Measurements from ENCODE around the gene FFAR4. TPM values are rescaled to one million over a fixed set of nuclear protein-coding genes. Genes with fewer than 3 reads are reported as not detected.
A peak's percentile ranks its signal among the peaks of the same experiment; 100 is the strongest.

The FFAR4 gene
- total and polyA plus RNA-seq, 2 of the 4 experiments (the other 2 are of a cell fraction): not detected

DNA sequence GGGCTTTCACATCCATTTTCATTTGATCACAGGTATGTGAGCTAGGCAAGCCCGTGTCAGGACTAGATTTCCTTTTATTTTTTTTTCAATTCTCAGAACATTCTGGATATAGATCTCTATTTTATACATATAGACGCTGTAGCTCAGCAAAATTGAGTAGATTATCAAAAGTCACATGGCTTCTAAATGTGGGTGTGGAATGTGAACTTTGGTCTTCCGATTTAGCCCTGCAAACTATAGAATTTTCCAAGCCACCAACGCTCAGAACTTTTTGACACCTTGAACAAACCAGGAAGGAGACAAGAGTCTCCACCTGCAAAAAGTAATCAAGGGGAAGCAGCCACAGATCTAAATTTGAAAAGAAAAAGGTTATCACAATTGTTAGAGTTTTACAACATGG, 15.9 kb upstream of the FFAR4 start:
- Histone ChIP-seq H3K9me1 (ENCODE audit: insufficient read depth, low read length) (peaks cover 6% of the 10 kb centered on the region; the same call in 1 of the 2 replicates), H2BK120ac (ENCODE audit: low read depth, low read length) (no peak overlapping the region), H3K4me1 (ENCODE audit: control insufficient read depth, insufficient read depth, low read length) (peaks cover 6% of the 10 kb centered on the region), H3K18ac (ENCODE audit: low read depth, low read length) (no peak overlapping the region), H2BK5ac (ENCODE audit: low read depth, low read length, poor library complexity, severe bottlenecking) (no peak overlapping the region), H4K91ac (ENCODE audit: insufficient read depth, low read depth, low read length) (no peak overlapping the region), H3K9me3 (ENCODE audit: control insufficient read depth, insufficient read depth, low read length) (no peaks in the 10 kb centered on the region), H4K20me1 (ENCODE audit: insufficient read depth, low read length) (no peaks in the 10 kb centered on the region), H3K36me3 (ENCODE audit: control insufficient read depth, insufficient read depth, low read length) (no peaks in the 10 kb centered on the region), H4K8ac (ENCODE audit: low read depth in 2 of 2, low read length in 2 of 2) (no peak overlapping the region), H3K23ac (ENCODE audit: low read depth, low read length) (no peak overlapping the region), H3K4me3 (ENCODE audit: insufficient read depth, low read depth, low read length) (no peak overlapping the region), H3K4me2 (ENCODE audit: low read depth, low read length) (no peak overlapping the region), H2BK15ac (ENCODE audit: low read depth, low read length) (no peak overlapping the region), H4K5ac (ENCODE audit: low read depth, low read length) (no peak overlapping the region), H3K9ac (ENCODE audit: low read depth, low read length) (no peak overlapping the region), H2AFZ (replicated peaks; ENCODE audit: low read length, poor library complexity) (no peak overlapping the region), H2AK5ac (ENCODE audit: low read depth, low read length) (peak overlapping the region; percentile 4; the same call in 1 of the 2 replicates), H3K56ac (ENCODE audit: extremely low read depth, insufficient read depth, low read length) (no peak overlapping the region), H3K27ac (ENCODE audit: insufficient read depth, low read length) (no peak overlapping the region), H3K27me3 (ENCODE audit: control insufficient read depth, insufficient read depth, low read length) (no peaks in the 10 kb centered on the region), H3K14ac (replicated peaks; ENCODE audit: low read depth, low read length) (no peak overlapping the region), H2BK20ac (ENCODE audit: low read depth, low read length) (no peak overlapping the region), H3K79me1 (ENCODE audit: low read depth in 1 of 2, low read length in 2 of 2) (no peaks in the 10 kb centered on the region), H2AK9ac (replicated peaks; ENCODE audit: low read depth, low read length, poor library complexity) (no peak overlapping the region), H3K4ac (ENCODE audit: low read depth, low read length) (no peak overlapping the region)
- no TSS peak for BruUV-seq (replicated peaks)
- TF ChIP-seq RAD21 (IDR thresholded peaks at IDR 0.05; ENCODE audit: low read length): no peak
- no peak for TF ChIP-seq FOS (IDR thresholded peaks at IDR 0.05; ENCODE audit: low read depth, low read length)
- TF ChIP-seq CHD1 (IDR thresholded peaks at IDR 0.05; ENCODE audit: low read depth, low read length): no peak
- TF ChIP-seq NFE2L2 (IDR thresholded peaks at IDR 0.05; ENCODE audit: low read depth, low read length): no peak
- no peak for TF ChIP-seq MAZ (IDR thresholded peaks at IDR 0.05; ENCODE audit: borderline replicate concordance, low read depth, low read length)
- no peak for TF ChIP-seq BHLHE40 (IDR thresholded peaks at IDR 0.05; ENCODE audit: low read depth, low read length)
- TF ChIP-seq MXI1 (IDR thresholded peaks at IDR 0.05; ENCODE audit: borderline replicate concordance, low read depth, low read length): no peak
- TF ChIP-seq, protein P1, sequence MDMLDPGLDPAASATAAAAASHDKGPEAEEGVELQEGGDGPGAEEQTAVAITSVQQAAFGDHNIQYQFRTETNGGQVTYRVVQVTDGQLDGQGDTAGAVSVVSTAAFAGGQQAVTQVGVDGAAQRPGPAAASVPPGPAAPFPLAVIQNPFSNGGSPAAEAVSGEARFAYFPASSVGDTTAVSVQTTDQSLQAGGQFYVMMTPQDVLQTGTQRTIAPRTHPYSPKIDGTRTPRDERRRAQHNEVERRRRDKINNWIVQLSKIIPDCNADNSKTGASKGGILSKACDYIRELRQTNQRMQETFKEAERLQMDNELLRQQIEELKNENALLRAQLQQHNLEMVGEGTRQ (IDR thresholded peaks at IDR 0.05; ENCODE audit: low read depth, low read length): no peak
- no peak for TF ChIP-seq SMC3 (IDR thresholded peaks at IDR 0.05; ENCODE audit: low read depth, low read length)
- TF ChIP-seq CEBPB (IDR thresholded peaks at IDR 0.05; ENCODE audit: low read depth, low read length): no peak
- TF ChIP-seq, protein P2, sequence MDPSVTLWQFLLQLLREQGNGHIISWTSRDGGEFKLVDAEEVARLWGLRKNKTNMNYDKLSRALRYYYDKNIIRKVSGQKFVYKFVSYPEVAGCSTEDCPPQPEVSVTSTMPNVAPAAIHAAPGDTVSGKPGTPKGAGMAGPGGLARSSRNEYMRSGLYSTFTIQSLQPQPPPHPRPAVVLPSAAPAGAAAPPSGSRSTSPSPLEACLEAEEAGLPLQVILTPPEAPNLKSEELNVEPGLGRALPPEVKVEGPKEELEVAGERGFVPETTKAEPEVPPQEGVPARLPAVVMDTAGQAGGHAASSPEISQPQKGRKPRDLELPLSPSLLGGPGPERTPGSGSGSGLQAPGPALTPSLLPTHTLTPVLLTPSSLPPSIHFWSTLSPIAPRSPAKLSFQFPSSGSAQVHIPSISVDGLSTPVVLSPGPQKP (IDR thresholded peaks at IDR 0.05; ENCODE audit: borderline replicate concordance, low read depth, low read length): no peak
- TF ChIP-seq POLR2A (IDR thresholded peaks at IDR 0.05; ENCODE audit: low read depth, low read length): no peak
- TF ChIP-seq MAFK (IDR thresholded peaks at IDR 0.05; ENCODE audit: low read depth, low read length): no peak
- TF ChIP-seq RFX5 (IDR thresholded peaks at IDR 0.05; ENCODE audit: low read depth, low read length): no peak
- no peak for TF ChIP-seq RCOR1 (IDR thresholded peaks at IDR 0.05; ENCODE audit: insufficient replicate concordance, low read length)
- TF ChIP-seq, protein P3, sequence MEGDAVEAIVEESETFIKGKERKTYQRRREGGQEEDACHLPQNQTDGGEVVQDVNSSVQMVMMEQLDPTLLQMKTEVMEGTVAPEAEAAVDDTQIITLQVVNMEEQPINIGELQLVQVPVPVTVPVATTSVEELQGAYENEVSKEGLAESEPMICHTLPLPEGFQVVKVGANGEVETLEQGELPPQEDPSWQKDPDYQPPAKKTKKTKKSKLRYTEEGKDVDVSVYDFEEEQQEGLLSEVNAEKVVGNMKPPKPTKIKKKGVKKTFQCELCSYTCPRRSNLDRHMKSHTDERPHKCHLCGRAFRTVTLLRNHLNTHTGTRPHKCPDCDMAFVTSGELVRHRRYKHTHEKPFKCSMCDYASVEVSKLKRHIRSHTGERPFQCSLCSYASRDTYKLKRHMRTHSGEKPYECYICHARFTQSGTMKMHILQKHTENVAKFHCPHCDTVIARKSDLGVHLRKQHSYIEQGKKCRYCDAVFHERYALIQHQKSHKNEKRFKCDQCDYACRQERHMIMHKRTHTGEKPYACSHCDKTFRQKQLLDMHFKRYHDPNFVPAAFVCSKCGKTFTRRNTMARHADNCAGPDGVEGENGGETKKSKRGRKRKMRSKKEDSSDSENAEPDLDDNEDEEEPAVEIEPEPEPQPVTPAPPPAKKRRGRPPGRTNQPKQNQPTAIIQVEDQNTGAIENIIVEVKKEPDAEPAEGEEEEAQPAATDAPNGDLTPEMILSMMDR (conservative IDR thresholded peaks at IDR 0.05; ENCODE audit: low read depth, low read length): no peak
- dilution Hi-C loops (cut with HindIII; ENCODE audit: low sequenced_read_pairs, unreplicated experiment) (no loop called here), in situ Hi-C loops (cut with MboI; ENCODE audit: low sequenced_read_pairs) (loop anchor here (10.0 kb wide), 1 partner anchor 124 kb away; no protein-coding TSS in a partner anchor), intact Hi-C loops (cut with micrococcal nuclease) (no loop called here)
- no CpG with 5 or more reads among the region's 4 CpGs for WGBS, 2 experiments (ENCODE audit: extremely low coverage in 2 of 2, insufficient read length in 1 of 2)
- ChIA-PET CTCF (interaction anchor here (0.8 to 1.2 kb wide), 2 partner anchors 8 to 41 kb away, joined by 3 read pairs; no protein-coding TSS in a partner anchor), POLR2A (ENCODE audit: unreplicated experiment) (no interaction called here)
- ATAC-seq (ENCODE audit: low read depth): no peak
- DNase-seq: no peak
